ENCODE measurements around the gene DLG1. TPM values are rescaled to one million over a fixed set of nuclear protein-coding genes. Genes with fewer than 3 reads are reported as not detected.

Gene DLG1
- total and polyA plus RNA-seq, 9 of the 15 experiments (the other 6 are each of a cell fraction or from before 2014, with no cell fraction given) = 9.4 to 63.5 (median 43.6) TPM

DNA sequence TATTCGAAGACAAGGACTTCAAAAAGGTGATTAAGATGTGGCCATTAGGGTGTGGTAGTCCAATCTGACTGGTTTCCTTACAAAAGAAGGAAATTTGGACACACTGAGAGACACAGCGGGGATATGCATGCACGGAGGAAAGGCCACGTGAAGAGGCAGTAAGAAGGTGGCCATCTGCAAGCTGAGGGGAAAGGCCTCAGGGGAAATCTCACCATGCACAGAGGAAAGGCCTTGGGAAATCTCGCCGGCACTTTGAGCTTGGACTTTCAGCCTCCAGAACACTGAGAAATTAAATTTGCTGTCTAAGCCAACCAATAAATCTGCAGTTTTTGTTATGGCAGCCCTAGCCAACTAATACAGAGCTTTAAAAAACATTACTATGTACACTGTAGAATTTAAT lies 78.8 kb downstream of the DLG1 start (continued):
- TF ChIP-seq, protein P1, sequence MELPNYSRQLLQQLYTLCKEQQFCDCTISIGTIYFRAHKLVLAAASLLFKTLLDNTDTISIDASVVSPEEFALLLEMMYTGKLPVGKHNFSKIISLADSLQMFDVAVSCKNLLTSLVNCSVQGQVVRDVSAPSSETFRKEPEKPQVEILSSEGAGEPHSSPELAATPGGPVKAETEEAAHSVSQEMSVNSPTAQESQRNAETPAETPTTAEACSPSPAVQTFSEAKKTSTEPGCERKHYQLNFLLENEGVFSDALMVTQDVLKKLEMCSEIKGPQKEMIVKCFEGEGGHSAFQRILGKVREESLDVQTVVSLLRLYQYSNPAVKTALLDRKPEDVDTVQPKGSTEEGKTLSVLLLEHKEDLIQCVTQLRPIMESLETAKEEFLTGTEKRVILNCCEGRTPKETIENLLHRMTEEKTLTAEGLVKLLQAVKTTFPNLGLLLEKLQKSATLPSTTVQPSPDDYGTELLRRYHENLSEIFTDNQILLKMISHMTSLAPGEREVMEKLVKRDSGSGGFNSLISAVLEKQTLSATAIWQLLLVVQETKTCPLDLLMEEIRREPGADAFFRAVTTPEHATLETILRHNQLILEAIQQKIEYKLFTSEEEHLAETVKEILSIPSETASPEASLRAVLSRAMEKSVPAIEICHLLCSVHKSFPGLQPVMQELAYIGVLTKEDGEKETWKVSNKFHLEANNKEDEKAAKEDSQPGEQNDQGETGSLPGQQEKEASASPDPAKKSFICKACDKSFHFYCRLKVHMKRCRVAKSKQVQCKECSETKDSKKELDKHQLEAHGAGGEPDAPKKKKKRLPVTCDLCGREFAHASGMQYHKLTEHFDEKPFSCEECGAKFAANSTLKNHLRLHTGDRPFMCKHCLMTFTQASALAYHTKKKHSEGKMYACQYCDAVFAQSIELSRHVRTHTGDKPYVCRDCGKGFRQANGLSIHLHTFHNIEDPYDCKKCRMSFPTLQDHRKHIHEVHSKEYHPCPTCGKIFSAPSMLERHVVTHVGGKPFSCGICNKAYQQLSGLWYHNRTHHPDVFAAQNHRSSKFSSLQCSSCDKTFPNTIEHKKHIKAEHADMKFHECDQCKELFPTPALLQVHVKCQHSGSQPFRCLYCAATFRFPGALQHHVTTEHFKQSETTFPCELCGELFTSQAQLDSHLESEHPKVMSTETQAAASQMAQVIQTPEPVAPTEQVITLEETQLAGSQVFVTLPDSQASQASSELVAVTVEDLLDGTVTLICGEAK (IDR thresholded peaks at IDR 0.05) = no peak
- TF ChIP-seq, protein P1 (CRISPR knock-in tag; IDR thresholded peaks at IDR 0.05) = no peak
- TF ChIP-seq CBX3 (IDR thresholded peaks at IDR 0.05; ENCODE audit: borderline replicate concordance in 1 of 2, low read length in 2 of 2) (no peak), JUND (IDR thresholded peaks at IDR 0.05; ENCODE audit: borderline replicate concordance, low read depth, low read length) (no peak), JUND (tag; IDR thresholded peaks at IDR 0.05; ENCODE audit: borderline replicate concordance, low read depth, low read length) (no peak)
- TF ChIP-seq, protein P2, sequence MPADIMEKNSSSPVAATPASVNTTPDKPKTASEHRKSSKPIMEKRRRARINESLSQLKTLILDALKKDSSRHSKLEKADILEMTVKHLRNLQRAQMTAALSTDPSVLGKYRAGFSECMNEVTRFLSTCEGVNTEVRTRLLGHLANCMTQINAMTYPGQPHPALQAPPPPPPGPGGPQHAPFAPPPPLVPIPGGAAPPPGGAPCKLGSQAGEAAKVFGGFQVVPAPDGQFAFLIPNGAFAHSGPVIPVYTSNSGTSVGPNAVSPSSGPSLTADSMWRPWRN (IDR thresholded peaks at IDR 0.05; ENCODE audit: low read depth) = no peak
